ENCODE results near the gene CCT8L2. TPM values are rescaled to one million over a fixed set of nuclear protein-coding genes. Genes with fewer than 3 reads are reported as not detected.
A peak's percentile ranks its signal among the peaks of the same experiment; 100 is the strongest.
"Not testable (repeated sequence)": the region's sequence is repeated elsewhere in the genome, so short reads cannot be mapped to it uniquely, and the experiment has no call there.

CCT8L2 gene
- total and polyA plus RNA-seq, 7 donors: 0.04 TPM; not detected in 6

- H3K4me1 ChIP-seq; H3K4me3 ChIP-seq; H3K9me3 ChIP-seq; H3K27me3 ChIP-seq (ENCODE audit: insufficient read depth in 3 of 3, low read length in 2 of 3); H3K36me3 ChIP-seq (ENCODE audit: insufficient read depth in 1 of 2, low read depth in 1 of 2); intact Hi-C loops (cut with DNase I); H3K27ac ChIP-seq; ATAC-seq: not testable (repeated sequence)
- peak in 1 of 2 donors; percentile 37 for DNase-seq
- WGBS, 3 donors: 32 to 72% (median 36%) methylated on average over 5 to 6 of the region's 6 CpGs
Measured at GRCh38 chr22:16564837-16565584, 27.6 kb downstream of the CCT8L2 start.

GRCh38 chr22:16563555-16564520 is 28.8 kb downstream of the CCT8L2 start:
- WGBS, 3 donors: 43 to 70% (median 44%) methylated on average over 12 to 14 of the region's 14 CpGs
- intact Hi-C loops (cut with DNase I): no loop called here
- DNase-seq (peak in 1 of 2 donors; percentile 39), ATAC-seq (no peak)
- H3K27me3 ChIP-seq (ENCODE audit: insufficient read depth in 3 of 3, low read length in 2 of 3): no peaks in the 10 kb centered on the region
- H3K27ac ChIP-seq: no peak overlapping the region
- H3K9me3 ChIP-seq: no peaks in the 10 kb centered on the region
- H3K36me3 ChIP-seq (ENCODE audit: insufficient read depth in 1 of 2, low read depth in 1 of 2): no peaks in the 10 kb centered on the region
- no peak overlapping the region for H3K4me3 ChIP-seq
- TF ChIP-seq CTCF (IDR thresholded peaks at IDR 0.05): no peak
- H3K4me1 ChIP-seq: no peaks in the 10 kb centered on the region

GRCh38 chr22:16562711-16563554 is 29.7 kb downstream of the CCT8L2 start:
- DNase-seq: peak in 1 of 2 donors; percentile 38
- 50 to 76% (median 51%) methylated on average over 3 to 4 of the region's 4 CpGs for WGBS, 3 donors

GRCh38 chr22:16561093-16561658 is 31.4 kb downstream of the CCT8L2 start:
- H3K4me1 ChIP-seq; H3K4me3 ChIP-seq; intact Hi-C loops (cut with DNase I); H3K9me3 ChIP-seq; H3K27ac ChIP-seq; H3K36me3 ChIP-seq (ENCODE audit: insufficient read depth in 1 of 2, low read depth in 1 of 2); ATAC-seq; H3K27me3 ChIP-seq (ENCODE audit: insufficient read depth in 3 of 3, low read length in 2 of 3): not testable (repeated sequence)
- peak in 1 of 2 donors; percentile 37 for DNase-seq
- WGBS, 3 donors: 34 to 69% (median 57%) methylated on average over 5 of the region's 5 CpGs

More at GRCh38 chr22:16562711-16563554, 29.7 kb downstream of the CCT8L2 start:
- ATAC-seq: no peak
- no peaks in the 10 kb centered on the region for H3K9me3 ChIP-seq
- H3K27ac ChIP-seq: no peak overlapping the region
- no peaks in the 10 kb centered on the region for H3K36me3 ChIP-seq (ENCODE audit: insufficient read depth in 1 of 2, low read depth in 1 of 2)
- no peaks in the 10 kb centered on the region for H3K4me1 ChIP-seq
- no peak for TF ChIP-seq CTCF (IDR thresholded peaks at IDR 0.05)
- intact Hi-C loops (cut with DNase I): no loop called here
- H3K27me3 ChIP-seq (ENCODE audit: insufficient read depth in 3 of 3, low read length in 2 of 3): no peaks in the 10 kb centered on the region
- no peak overlapping the region for H3K4me3 ChIP-seq

GRCh38 chr22:16560651-16561050 is 32.0 kb downstream of the CCT8L2 start:
- WGBS, 3 donors: 33 to 63% (median 44%) methylated on average over 5 of the region's 5 CpGs
- intact Hi-C loops (cut with DNase I): not testable (repeated sequence)
- peak in 1 of 2 donors; percentile 35 for DNase-seq

GRCh38 chr22:16559996-16560395 is 32.6 kb downstream of the CCT8L2 start:
- WGBS, 3 donors: 30 to 33% (median 33%) methylated on average over 1 of the region's 1 CpG
- peak in 1 of 2 donors; percentile 39 for DNase-seq
- H3K27me3 ChIP-seq (ENCODE audit: insufficient read depth in 3 of 3, low read length in 2 of 3); H3K4me1 ChIP-seq; ATAC-seq; H3K36me3 ChIP-seq (ENCODE audit: insufficient read depth in 1 of 2, low read depth in 1 of 2); H3K4me3 ChIP-seq; H3K27ac ChIP-seq; intact Hi-C loops (cut with DNase I); H3K9me3 ChIP-seq: not testable (repeated sequence)

More at GRCh38 chr22:16560651-16561050, 32.0 kb downstream of the CCT8L2 start:
- H3K4me3 ChIP-seq; H3K27ac ChIP-seq; H3K4me1 ChIP-seq; H3K27me3 ChIP-seq (ENCODE audit: insufficient read depth in 3 of 3, low read length in 2 of 3); ATAC-seq; H3K36me3 ChIP-seq (ENCODE audit: insufficient read depth in 1 of 2, low read depth in 1 of 2); H3K9me3 ChIP-seq: not testable (repeated sequence)

Data from psoas muscle (tissue), 8 donors.